CD14-positive monocyte (primary cell): ENCODE data around the gene ARHGAP20. TPM values are rescaled to one million over a fixed set of nuclear protein-coding genes. Genes with fewer than 3 reads are reported as not detected.

Experiments used
- DNase-seq, 3 donors: peaks; one replicate each; pipeline ENCODE4 v3.0.0-alpha.2; 2011 to 2022
- H2AFZ ChIP-seq: 2 replicates; pipeline ENCODE4 v1.6.0; 2012; ENCODE audit warnings: mild to moderate bottlenecking, low read depth, low read length, inconsistent platforms; ENCODE audit not compliant: insufficient read depth, poor library complexity, severe bottlenecking
- H3K27ac ChIP-seq, 2 donors: 1 replicate in 1 of 2; 2 replicates in 1 of 2; pipeline ENCODE4 v1.5.1; 2012 to 2013; ENCODE audit warnings: low read length in 2 of 2, control low read depth in 1 of 2, inconsistent platforms in 1 of 2, low read depth in 1 of 2, mild to moderate bottlenecking in 1 of 2
- H3K27me3 ChIP-seq, 2 donors: one replicate each; pipeline versions ENCODE4 v1.6.0 to v1.6.1; 2011 to 2013; ENCODE audit warnings: low read length in 2 of 2; ENCODE audit not compliant: control insufficient read depth in 2 of 2, insufficient read depth in 2 of 2
- H3K36me3 ChIP-seq, 2 donors: replicated peaks in 1 of 2; 1 replicate in 1 of 2; 2 replicates in 1 of 2; pipeline versions ENCODE4 v1.5.1 to v1.6.1; 2012 to 2013; ENCODE audit warnings: low read length in 2 of 2, control low read depth in 1 of 2, inconsistent platforms in 1 of 2, mild to moderate bottlenecking in 1 of 2; ENCODE audit not compliant: insufficient read depth in 2 of 2, control insufficient read depth in 1 of 2
- H3K4me1 ChIP-seq, 2 donors: 1 replicate in 1 of 2; 2 replicates in 1 of 2; pipeline versions ENCODE4 v1.5.1 to v1.6.1; 2012 to 2013; ENCODE audit warnings: low read length in 2 of 2, control low read depth in 1 of 2, inconsistent platforms in 1 of 2, mild to moderate bottlenecking in 1 of 2, moderate library complexity in 1 of 2; ENCODE audit not compliant: insufficient read depth in 2 of 2, control insufficient read depth in 1 of 2
- H3K4me2 ChIP-seq: replicated peaks from 2 replicates; pipeline ENCODE3; 2012; ENCODE audit warnings: low read length, moderate library complexity, mild to moderate bottlenecking; ENCODE audit not compliant: poor library complexity, severe bottlenecking; ENCODE audit errors: extremely low read depth
- H3K4me3 ChIP-seq, 3 experiments: fragments of 200-600 bp in 1 of 3; sonication (generic) in 1 of 3; replicated peaks in 1 of 3; 1 replicate in 2 of 3; 2 replicates in 1 of 3; pipeline ENCODE4 v1.5.1; 2011 to 2013; ENCODE audit warnings: low read length in 3 of 3, mild to moderate bottlenecking in 3 of 3, control low read depth in 2 of 3, low read depth in 2 of 3, inconsistent platforms in 1 of 3, moderate library complexity in 1 of 3
- H3K79me2 ChIP-seq: 2 replicates; pipeline ENCODE4 v1.6.0; 2012; ENCODE audit warnings: mild to moderate bottlenecking, control low read depth, inconsistent platforms, low read length, moderate library complexity; ENCODE audit not compliant: insufficient read depth
- H3K9ac ChIP-seq: 2 replicates; pipeline ENCODE4 v1.6.0; 2017; ENCODE audit warnings: low read length, mild to moderate bottlenecking; ENCODE audit not compliant: insufficient read depth, poor library complexity, severe bottlenecking
- H3K9me3 ChIP-seq, 2 donors: replicated peaks in 1 of 2; 1 replicate in 1 of 2; 2 replicates in 1 of 2; pipeline versions ENCODE4 v1.5.1 to v1.6.1; 2012 to 2013; ENCODE audit warnings: low read length in 2 of 2, control low read depth in 1 of 2; ENCODE audit not compliant: control insufficient read depth in 1 of 2, insufficient read depth in 1 of 2
- H4K20me1 ChIP-seq: 2 replicates; pipeline ENCODE4 v1.6.0; 2012; ENCODE audit warnings: mild to moderate bottlenecking, low read length, control low read depth, moderate library complexity; ENCODE audit not compliant: insufficient read depth
- H3K27ac Mint-ChIP-seq, 7 donors: one replicate each; pipeline ENCODE4 v1.8.0; 2020; ENCODE audit warnings: mild to moderate bottlenecking in 7 of 7, mixed read lengths in 7 of 7, moderate library complexity in 6 of 7, inconsistent platforms in 2 of 7
- H3K27me3 Mint-ChIP-seq, 3 donors: one replicate each; pipeline ENCODE4 v1.8.0; 2021 to 2022; ENCODE audit warnings: low read depth in 3 of 3, mild to moderate bottlenecking in 3 of 3, mixed read lengths in 3 of 3, moderate library complexity in 3 of 3, inconsistent platforms in 1 of 3
- H3K36me3 Mint-ChIP-seq, 2 donors: one replicate each; pipeline ENCODE4 v1.8.0; 2020; ENCODE audit warnings: mixed read lengths in 2 of 2, inconsistent platforms in 1 of 2, mild to moderate bottlenecking in 1 of 2
- H3K4me1 Mint-ChIP-seq: one replicate; pipeline ENCODE4 v1.8.0; 2020; ENCODE audit warnings: mild to moderate bottlenecking, mixed read lengths
- H3K4me3 Mint-ChIP-seq, 2 donors: one replicate each; pipeline ENCODE4 v1.8.0; 2020; ENCODE audit warnings: mild to moderate bottlenecking in 2 of 2, mixed read lengths in 2 of 2, moderate library complexity in 1 of 2
- H3K9me3 Mint-ChIP-seq, 7 donors: one replicate each; pipeline ENCODE4 v1.8.0; 2020 to 2022; ENCODE audit warnings: mixed read lengths in 7 of 7, mild to moderate bottlenecking in 6 of 7, moderate library complexity in 6 of 7, inconsistent platforms in 2 of 7
- WGBS: methylation state at CpG from one replicate; pipeline ENCODE4 v1.1.5; 2013; ENCODE audit warnings: missing lambda C conversion rate; ENCODE audit not compliant: insufficient coverage; 5-methylcytosine and 5-hydroxymethylcytosine counted together
- intact Hi-C, 2 donors: fragments of 100-400 bp; cut with micrococcal nuclease; formaldehyde crosslinking; loops; one replicate each; pipeline versions ENCODE4 v1.15.0 to v1.15.1; 2023
- polyA plus RNA-seq, 3 donors: library from polyadenylated mRNA; depleted of rRNA in 1 of 3; unstranded in 2 of 3; stranded (reverse) in 1 of 3; fragments of 300-500 nt in 2 of 3; fragments of >200 nt in 1 of 3; fragmentation: Illumina TruSeq in 2 of 3; gene quantifications; 1 replicate in 2 of 3; 2 replicates in 1 of 3; pipeline ENCODE4 v1.2.3, GENCODE V29; 2012 to 2021
- TF ChIP-seq, protein P1 (sequence below): fragments of 200-600 bp; IDR thresholded peaks from one replicate; pipeline ENCODE4 v1.8.0; 2022; ENCODE audit warnings: antibody characterized with exemption, mild to moderate bottlenecking

Gene ARHGAP20
- polyA plus RNA-seq, 3 donors: 0.04 TPM; not detected in 2

DNA sequence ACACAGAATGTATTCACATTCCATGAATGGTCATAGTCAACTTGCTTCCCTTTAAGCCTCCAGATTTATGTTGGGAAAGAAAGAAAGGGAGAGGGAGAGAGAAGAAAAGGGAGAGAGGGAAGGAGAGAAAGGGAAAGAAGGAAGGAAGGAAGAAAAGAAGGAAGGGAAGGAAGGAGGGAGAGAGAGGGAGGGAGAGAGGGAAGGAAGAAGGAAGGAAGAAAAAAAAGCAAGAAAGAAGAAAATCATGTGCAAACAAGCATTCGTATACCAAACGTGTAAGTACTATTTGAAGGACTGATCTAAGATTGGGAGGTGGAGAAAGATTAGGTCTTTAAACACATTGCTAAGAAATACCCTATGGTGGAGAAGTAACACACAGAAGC is 23.9 kb upstream of the ARHGAP20 start:
- TF ChIP-seq, protein P1, sequence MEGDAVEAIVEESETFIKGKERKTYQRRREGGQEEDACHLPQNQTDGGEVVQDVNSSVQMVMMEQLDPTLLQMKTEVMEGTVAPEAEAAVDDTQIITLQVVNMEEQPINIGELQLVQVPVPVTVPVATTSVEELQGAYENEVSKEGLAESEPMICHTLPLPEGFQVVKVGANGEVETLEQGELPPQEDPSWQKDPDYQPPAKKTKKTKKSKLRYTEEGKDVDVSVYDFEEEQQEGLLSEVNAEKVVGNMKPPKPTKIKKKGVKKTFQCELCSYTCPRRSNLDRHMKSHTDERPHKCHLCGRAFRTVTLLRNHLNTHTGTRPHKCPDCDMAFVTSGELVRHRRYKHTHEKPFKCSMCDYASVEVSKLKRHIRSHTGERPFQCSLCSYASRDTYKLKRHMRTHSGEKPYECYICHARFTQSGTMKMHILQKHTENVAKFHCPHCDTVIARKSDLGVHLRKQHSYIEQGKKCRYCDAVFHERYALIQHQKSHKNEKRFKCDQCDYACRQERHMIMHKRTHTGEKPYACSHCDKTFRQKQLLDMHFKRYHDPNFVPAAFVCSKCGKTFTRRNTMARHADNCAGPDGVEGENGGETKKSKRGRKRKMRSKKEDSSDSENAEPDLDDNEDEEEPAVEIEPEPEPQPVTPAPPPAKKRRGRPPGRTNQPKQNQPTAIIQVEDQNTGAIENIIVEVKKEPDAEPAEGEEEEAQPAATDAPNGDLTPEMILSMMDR: no peak
- H3K9me3 Mint-ChIP-seq: peaks cover 0 to 3% (median 0%) of the 10 kb centered on the region in 7 donors
- Histone ChIP-seq H3K4me3 (no peak overlapping the region), H3K9me3 (no peaks in the 10 kb centered on the region), H4K20me1 (no peaks in the 10 kb centered on the region), H3K27me3 (no peaks in the 10 kb centered on the region), H3K4me1 (no peaks in the 10 kb centered on the region), H3K9ac (no peak overlapping the region), H3K36me3 (no peaks in the 10 kb centered on the region), H3K27ac (no peak overlapping the region), H3K4me2 (no peak overlapping the region), H3K79me2 (no peaks in the 10 kb centered on the region), H2AFZ (no peak overlapping the region)
- no peaks in the 10 kb centered on the region for H3K4me1 Mint-ChIP-seq
- DNase-seq: no peak
- H3K27me3 Mint-ChIP-seq: peaks cover 0 to 3% (median 2%) of the 10 kb centered on the region in 3 donors
- H3K4me3 Mint-ChIP-seq: no peak overlapping the region
- WGBS: 100% methylated on average over 1 of the region's 2 CpGs
- no peaks in the 10 kb centered on the region for H3K36me3 Mint-ChIP-seq
- intact Hi-C loops: no loop called here
- no peak overlapping the region for H3K27ac Mint-ChIP-seq

DNA sequence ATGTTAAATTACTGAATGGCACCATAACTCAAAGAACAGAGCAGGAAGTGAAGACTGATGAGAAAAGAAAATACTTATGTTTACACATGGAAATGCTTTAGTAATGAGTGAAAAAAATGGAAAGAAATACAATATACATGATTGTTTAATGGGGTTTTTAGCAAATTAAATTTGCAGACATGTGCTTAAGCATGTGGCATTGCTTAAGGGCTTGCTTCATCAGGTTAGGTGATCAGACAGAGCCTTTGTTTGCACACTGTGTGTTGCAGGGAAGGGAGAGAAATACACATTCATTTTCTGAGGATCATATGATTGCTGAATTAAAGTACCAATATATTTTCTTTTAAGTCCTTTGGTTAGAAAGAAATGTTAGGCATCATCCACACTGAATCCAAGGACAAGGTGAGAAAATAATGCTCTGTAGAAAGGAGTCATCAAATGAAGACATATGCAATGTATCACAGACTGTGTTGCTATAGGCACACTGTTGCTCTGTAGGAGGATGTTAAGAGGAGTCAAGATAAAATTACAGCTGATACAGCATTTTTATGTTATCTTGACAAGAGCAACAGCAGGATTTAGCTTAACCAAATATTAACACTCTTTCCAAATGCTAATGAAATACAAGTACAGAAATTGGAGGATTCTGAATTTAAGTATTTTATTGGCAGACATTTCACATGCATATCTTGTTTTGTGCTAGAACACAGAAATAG is 23.4 kb upstream of the ARHGAP20 start:
- no peak overlapping the region for H2AFZ ChIP-seq
- no peaks in the 10 kb centered on the region for H3K79me2 ChIP-seq
- Mint-ChIP-seq H3K27me3 (peaks cover 0 to 3% (median 2%) of the 10 kb centered on the region in 3 donors), H3K9me3 (peaks cover 0 to under 1% (median 0%) of the 10 kb centered on the region in 7 donors), H3K27ac (no peak overlapping the region), H3K4me1 (no peaks in the 10 kb centered on the region), H3K36me3 (no peaks in the 10 kb centered on the region), H3K4me3 (no peak overlapping the region)
- H3K27ac ChIP-seq: no peak overlapping the region
- H4K20me1 ChIP-seq: no peaks in the 10 kb centered on the region
- TF ChIP-seq, protein P1: no peak
- DNase-seq: no peak
- H3K36me3 ChIP-seq: no peaks in the 10 kb centered on the region
- intact Hi-C loops: no loop called here
- H3K4me3 ChIP-seq: no peak overlapping the region
- no peaks in the 10 kb centered on the region for H3K9me3 ChIP-seq
- H3K27me3 ChIP-seq: no peaks in the 10 kb centered on the region
- H3K4me2 ChIP-seq: no peak overlapping the region
- H3K9ac ChIP-seq: no peak overlapping the region
- H3K4me1 ChIP-seq: no peaks in the 10 kb centered on the region
